GM12873 (cell line): Measurements from ENCODE around the gene C22orf15.

Experiments used
- TF ChIP-seq, protein P1 (sequence below): IDR thresholded peaks from 2 replicates; pipeline ENCODE4 v1.5.1; 2012; ENCODE audit warnings: low read depth, mild to moderate bottlenecking, moderate library complexity, low read length, control low read depth; ENCODE audit not compliant: insufficient read depth; ENCODE audit errors: missing control alignments

The C22orf15 gene

DNA sequence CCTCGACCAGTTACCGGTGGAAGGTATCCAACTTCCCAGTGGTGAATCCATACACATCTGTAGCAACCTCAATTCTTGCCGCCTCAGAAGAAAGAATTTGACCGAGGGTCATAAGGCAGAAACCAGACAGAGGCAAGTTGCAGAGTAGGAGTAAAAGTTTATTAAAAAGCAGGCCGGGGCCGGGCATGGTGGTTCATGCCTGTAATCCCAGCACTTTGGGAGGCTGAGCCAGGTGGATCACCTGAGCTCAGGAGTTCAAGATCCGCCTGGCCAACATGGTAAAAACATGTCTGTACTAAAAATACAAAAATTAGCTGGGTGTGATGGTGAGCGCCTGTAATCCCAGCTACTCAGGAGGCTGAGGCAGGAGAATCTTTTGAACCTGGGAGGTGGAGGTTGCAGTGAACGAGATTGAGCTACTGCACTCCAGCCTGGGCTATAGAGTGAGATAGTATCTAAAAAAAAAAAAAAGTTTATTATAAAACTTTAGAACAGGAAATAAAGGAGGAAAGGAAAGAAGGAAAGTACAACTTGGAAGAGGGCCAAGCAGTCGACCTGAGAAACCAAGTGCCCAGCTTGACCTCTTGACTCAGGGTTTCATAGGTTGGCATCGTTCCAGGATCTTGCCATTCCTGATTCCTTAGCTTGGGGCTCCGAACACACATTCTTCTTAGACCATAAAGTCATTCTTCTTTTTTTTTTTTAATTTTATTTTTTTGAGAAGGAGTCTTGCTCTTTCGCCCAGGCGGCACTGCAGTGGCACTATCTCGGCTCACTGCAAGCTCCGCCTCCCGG, 44.2 kb upstream of the C22orf15 start:
- TF ChIP-seq, protein P1, sequence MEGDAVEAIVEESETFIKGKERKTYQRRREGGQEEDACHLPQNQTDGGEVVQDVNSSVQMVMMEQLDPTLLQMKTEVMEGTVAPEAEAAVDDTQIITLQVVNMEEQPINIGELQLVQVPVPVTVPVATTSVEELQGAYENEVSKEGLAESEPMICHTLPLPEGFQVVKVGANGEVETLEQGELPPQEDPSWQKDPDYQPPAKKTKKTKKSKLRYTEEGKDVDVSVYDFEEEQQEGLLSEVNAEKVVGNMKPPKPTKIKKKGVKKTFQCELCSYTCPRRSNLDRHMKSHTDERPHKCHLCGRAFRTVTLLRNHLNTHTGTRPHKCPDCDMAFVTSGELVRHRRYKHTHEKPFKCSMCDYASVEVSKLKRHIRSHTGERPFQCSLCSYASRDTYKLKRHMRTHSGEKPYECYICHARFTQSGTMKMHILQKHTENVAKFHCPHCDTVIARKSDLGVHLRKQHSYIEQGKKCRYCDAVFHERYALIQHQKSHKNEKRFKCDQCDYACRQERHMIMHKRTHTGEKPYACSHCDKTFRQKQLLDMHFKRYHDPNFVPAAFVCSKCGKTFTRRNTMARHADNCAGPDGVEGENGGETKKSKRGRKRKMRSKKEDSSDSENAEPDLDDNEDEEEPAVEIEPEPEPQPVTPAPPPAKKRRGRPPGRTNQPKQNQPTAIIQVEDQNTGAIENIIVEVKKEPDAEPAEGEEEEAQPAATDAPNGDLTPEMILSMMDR: no peak

DNA sequence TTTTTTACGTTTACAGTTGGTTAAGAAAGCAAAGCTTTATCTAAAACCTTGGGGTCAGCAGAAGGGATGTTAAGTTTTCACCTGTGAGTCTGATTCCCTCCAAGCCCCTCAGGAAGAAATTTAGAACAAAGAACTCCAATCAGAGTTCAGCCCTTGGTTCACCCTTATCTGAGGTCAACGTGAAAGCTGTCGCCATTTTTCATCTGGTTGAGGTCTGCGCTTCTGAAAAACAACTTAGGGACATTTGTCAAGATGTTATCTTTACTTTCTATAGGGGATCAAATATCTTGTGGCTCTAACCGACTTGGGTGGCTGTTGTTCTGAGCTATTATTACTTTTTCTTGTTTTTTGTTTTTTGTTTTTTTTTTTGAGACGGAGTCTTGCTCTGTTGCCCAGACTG, 41.9 kb upstream of the C22orf15 start:
- TF ChIP-seq, protein P1: no peak

DNA sequence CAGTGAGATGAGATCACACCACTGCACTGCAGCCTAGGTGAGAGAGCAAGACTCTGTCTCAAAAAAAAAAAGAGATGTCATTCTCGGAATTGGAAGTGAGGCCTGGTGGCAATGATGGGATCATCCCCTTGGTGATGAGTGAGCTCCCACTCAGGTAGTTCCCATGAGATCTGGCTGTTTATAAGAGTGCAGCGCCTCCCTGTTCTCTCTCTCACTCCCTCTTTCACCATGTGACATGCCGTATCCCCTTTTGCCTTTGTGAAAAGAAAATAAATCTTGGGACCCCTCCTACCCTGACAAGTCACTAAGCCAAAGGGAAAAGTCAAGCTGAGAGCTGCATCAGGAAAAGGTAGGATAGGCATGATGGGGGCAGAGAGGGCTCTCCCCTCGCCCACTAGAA, 40.6 kb upstream of the C22orf15 start:
- TF ChIP-seq, protein P1: no peak

DNA sequence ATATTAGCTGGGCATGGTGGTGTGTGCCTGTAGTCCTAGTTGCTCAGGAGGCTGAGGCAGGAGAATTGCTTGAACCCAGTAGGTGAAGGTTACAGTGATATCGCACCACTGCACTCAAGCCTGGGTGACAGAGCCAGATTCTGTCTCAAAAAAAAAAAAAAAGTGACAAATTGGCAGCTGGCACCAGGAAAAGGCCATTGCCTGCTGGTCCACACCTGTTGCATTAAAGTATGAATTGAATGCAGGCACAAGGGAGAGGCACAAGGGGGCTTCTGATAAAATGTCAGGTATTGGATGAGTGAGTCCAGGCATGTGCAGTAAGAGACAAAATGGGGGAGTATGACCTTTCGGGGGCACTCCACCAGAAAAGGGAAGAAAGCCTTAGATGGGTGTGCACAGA, 40.1 kb upstream of the C22orf15 start:
- TF ChIP-seq, protein P1: no peak

DNA sequence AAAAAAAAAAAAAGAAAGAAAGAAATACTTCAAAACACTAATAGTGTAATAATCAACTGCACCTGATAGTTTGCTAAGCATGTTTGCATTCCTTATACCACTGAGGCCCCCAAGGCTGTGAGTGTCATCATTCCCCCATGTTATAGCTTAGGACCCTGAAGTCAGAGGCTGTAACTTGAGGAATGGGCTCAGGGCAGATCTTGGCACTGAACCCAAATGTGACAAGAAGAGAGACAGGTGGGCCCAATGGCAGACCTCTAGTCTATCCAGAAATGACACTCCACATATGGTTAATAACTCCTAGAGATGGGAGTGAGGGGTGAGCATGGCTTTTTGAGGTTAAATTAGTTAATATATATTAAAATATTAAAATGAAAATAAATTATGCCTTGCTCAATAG, 25.1 kb upstream of the C22orf15 start:
- TF ChIP-seq, protein P1: no peak

DNA sequence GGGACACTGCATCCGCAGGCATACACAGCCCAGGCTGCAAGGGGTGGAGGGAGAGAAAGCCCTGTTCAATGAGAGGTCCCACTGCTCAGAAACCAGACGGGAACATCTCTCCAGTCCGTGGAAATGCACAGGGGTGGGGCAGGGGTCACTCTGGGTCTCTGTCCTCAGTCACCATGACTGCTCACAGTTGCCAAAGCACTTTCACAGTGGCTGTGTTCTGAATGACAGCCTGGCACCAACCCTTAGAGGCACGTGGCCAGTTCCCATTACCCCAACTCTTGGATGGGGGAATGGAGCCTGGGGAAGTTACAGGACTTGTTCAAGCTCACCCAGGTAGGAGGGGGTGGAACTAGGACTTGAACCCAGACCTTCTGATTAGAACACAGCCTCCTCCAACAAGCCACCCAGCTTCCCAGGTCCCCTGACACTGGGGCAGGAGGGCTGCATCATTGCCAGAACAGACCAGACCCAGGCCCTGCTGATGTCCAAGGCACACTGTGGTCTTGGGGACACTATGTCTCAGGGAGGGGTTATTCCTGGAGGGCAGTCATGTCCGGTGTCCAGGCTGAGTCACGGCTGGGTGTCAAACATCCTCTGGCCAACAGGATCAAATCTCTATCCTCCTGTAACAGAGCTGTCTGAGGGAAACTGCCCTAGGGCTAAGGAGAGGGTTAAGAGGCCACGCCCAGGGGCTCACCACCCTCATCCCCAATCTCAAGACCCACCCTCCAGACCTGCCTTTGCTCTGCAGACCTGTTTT, 20.1 kb upstream of the C22orf15 start:
- TF ChIP-seq, protein P1: no peak

DNA sequence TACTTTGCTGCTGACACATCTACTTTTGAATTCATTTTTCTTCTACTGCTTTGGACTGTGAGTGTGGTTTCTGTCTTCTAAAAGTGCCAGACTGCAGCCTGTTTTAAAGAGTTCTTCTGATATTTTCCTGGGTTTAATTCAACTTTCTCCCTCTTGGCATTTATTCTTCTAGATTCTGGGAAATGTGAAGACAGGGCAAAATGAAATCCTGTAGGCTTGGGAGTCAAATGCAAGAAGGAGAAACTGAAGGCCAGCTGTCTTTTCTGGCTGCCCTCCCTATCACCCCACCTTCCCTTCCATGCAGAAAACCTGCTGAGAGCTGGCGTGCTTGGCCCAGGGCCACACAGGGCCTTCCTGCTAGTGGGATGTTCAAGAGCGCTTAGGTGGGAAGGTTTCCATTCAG, 19.5 kb upstream of the C22orf15 start:
- TF ChIP-seq, protein P1: no peak
